ENCODE measurements around the gene RPS6KA2.

RPS6KA2 gene

DNA sequence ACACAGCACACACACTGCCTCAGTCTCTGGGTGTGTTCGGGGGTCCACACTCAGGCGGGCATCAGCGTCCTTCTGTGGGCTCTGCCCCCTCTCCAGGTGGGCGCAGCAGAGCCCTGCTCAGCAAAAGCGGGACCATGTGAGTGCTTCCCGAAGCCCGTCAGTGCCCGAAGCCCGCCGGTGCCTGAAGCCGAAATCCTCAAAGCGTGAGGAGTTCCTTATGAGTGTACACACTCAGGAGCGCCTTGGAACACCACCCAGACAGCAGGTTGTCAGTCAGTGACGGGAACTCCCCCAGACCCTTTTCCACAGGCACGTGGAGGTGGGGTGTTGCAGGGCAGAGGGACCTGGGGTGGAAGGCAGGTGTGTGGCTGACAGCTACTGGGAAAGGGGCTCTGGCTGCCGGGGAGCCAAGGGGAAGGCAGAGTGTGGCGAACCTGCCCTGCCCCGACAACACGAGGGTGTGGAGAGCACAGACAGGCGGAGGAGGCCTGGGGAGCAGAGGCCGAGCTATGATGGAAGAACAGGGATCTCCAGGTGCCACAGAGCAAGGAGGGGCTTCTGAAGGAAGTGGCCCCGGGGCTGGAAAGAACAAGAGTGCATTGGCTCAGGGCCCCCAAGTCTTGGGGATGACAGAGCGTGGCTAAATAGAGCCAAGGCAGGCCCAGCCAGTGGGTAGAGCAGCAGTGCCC is 128.2 kb downstream of the RPS6KA2 start:
- DNase-seq, result no peak
- H3K36me3 ChIP-seq, result no peaks in the 10 kb centered on the region; the same call in 1 of the 2 replicates
- H3K9me3 ChIP-seq (ENCODE audit: severe bottlenecking), result no peaks in the 10 kb centered on the region
- H3K4me3 ChIP-seq (ENCODE audit: low read depth, low read length), result no peak overlapping the region
- TF ChIP-seq, protein P1, sequence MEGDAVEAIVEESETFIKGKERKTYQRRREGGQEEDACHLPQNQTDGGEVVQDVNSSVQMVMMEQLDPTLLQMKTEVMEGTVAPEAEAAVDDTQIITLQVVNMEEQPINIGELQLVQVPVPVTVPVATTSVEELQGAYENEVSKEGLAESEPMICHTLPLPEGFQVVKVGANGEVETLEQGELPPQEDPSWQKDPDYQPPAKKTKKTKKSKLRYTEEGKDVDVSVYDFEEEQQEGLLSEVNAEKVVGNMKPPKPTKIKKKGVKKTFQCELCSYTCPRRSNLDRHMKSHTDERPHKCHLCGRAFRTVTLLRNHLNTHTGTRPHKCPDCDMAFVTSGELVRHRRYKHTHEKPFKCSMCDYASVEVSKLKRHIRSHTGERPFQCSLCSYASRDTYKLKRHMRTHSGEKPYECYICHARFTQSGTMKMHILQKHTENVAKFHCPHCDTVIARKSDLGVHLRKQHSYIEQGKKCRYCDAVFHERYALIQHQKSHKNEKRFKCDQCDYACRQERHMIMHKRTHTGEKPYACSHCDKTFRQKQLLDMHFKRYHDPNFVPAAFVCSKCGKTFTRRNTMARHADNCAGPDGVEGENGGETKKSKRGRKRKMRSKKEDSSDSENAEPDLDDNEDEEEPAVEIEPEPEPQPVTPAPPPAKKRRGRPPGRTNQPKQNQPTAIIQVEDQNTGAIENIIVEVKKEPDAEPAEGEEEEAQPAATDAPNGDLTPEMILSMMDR (IDR thresholded peaks at IDR 0.05; ENCODE audit: low read depth, low read length), result no peak
- H3K27me3 ChIP-seq (ENCODE audit: insufficient read depth, low read depth, severe bottlenecking), result no peaks in the 10 kb centered on the region
- no peak overlapping the region for H3K27ac ChIP-seq

DNA sequence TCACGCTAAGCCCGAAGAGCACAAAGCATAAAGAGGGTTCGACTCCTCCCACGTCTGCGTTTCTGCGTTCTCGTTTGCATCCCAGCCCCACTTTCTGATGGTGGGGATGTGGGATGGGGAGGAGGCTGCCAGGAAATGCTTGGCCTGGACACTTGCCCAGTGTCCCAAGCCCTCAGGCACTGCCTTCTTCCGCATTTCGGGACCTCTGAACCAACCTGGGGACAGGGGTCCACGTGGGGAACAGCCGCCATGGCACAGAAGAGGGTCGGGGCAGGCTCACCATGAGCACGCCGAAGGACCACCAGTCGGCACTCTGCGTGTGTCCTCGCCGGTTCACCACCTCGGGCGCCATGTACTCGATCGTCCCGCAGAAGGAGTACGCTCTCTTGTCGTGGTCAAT is 128.8 kb downstream of the RPS6KA2 start:
- TF ChIP-seq, protein P1 (IDR thresholded peaks at IDR 0.05; ENCODE audit: low read depth, low read length), result no peak
- no peaks in the 10 kb centered on the region for H3K9me3 ChIP-seq (ENCODE audit: severe bottlenecking)
- DNase-seq, result no peak
- no peak overlapping the region for H3K27ac ChIP-seq
- H3K4me3 ChIP-seq (ENCODE audit: low read depth, low read length), result no peak overlapping the region
- no peaks in the 10 kb centered on the region; the same call in 1 of the 2 replicates for H3K36me3 ChIP-seq
- H3K27me3 ChIP-seq (ENCODE audit: insufficient read depth, low read depth, severe bottlenecking), result no peaks in the 10 kb centered on the region

DNA sequence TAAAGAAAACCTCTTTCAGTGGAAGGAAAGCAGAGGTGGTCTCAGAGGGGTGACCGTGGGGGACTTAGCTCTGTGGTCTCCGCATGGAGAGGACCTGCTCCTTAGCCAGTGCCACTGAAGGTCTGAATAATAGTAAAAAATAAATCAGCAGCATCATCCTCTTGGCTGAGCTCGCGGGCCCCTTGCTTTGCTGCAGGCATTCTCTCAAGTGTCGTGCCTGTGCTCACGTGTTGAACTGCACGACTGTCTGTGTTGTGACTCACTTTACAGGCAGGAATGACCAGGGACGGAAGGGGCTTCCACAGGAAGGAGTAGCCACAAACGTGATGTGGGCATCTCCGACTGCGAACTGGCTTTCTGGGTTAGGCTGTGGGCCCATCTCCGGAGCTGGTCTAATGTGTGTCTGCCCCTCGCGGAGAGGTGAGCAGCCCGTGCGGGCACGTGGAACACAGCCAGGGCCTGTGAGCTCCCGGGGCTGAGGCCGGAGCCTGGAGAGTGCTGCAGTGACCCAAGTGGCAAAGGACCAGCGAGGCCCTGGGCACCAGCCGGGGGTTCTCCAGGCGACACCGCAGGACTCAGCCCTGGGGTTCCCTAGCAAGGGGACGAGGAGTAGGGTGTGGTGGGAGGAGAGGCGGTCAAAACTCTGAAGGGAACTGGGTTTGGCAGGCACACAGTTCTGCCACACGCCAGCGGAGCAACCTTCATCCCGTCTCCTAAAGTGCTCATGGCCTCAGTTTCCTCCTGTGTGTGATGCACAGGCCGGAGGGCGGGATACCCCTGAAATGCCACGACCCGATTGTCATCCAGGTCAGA is 129.8 kb downstream of the RPS6KA2 start:
- H3K27me3 ChIP-seq (ENCODE audit: insufficient read depth, low read depth, severe bottlenecking), result no peaks in the 10 kb centered on the region
- H3K36me3 ChIP-seq, result no peaks in the 10 kb centered on the region; the same call in 1 of the 2 replicates
- TF ChIP-seq, protein P1 (IDR thresholded peaks at IDR 0.05; ENCODE audit: low read depth, low read length), result no peak
- no peak overlapping the region for H3K4me3 ChIP-seq (ENCODE audit: low read depth, low read length)
- no peaks in the 10 kb centered on the region for H3K9me3 ChIP-seq (ENCODE audit: severe bottlenecking)
- no peak for DNase-seq
- H3K27ac ChIP-seq, result no peak overlapping the region

DNA sequence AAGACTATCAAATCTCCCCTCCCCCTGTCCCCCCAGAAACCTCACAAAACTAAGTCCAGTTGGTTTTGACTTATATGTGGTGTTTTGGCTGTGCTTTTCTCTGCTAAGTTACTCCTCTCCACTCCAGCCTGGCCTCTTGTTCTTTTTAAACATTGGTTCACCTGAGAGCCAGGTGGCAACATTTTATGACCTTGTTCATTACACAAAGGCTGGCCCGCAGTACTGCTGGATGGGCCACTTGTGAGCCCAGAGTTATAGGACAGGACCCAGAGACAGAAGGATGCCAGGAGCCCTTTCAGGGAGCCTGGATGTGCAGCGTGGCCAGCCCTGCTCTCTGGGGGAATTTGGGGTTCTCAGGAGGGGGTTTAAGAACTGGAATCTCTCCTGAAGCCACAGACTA is 130.6 kb downstream of the RPS6KA2 start:
- H3K36me3 ChIP-seq, result no peaks in the 10 kb centered on the region; the same call in 1 of the 2 replicates
- H3K27me3 ChIP-seq (ENCODE audit: insufficient read depth, low read depth, severe bottlenecking), result no peaks in the 10 kb centered on the region
- DNase-seq, result no peak
- TF ChIP-seq, protein P1 (IDR thresholded peaks at IDR 0.05; ENCODE audit: low read depth, low read length), result no peak
- no peak overlapping the region for H3K4me3 ChIP-seq (ENCODE audit: low read depth, low read length)
- no peaks in the 10 kb centered on the region for H3K9me3 ChIP-seq (ENCODE audit: severe bottlenecking)
- no peak overlapping the region for H3K27ac ChIP-seq

DNA sequence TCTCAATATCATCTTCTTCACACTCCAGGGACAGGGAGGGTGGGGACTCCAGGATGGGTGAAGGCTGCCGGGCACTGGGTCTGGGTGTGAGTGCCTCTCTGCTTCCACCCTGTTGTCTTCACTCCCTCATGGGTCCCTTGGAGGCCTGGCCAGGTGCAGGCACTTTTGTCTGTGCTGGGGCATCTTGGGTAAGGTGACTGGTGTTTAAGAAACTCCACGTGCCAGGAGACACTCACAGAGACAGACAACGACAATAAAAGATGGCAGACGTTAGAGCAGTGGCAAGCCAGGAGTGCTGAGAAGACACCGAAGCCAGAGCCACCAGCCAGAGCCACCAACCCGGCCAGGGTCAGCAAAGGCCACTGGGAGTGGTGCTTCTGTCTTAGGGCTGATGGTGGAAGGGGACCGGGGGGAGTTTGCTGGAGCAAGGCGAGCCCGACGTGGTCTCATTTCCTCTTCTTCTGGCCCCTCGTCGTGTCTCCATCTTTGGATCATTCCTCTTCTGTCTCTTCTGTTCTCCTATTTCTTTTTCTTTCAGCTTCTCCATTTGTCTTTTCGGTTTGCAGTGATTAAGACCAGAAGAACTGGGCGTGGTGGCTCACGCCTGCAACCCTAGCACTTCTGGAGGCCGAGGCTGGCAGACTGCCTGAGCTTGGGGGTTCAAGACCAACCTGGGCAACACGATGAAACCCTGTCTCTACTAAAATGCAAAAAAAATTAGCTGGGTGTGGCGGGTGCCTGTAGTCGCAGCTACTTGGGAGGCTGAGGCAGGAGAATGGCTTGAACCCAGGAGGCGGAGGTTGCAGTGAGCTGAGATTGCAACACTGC is 131.3 kb downstream of the RPS6KA2 start:
- Histone ChIP-seq H3K27ac (no peak overlapping the region), H3K27me3 (ENCODE audit: insufficient read depth, low read depth, severe bottlenecking) (no peaks in the 10 kb centered on the region), H3K4me3 (ENCODE audit: low read depth, low read length) (no peak overlapping the region), H3K9me3 (ENCODE audit: severe bottlenecking) (no peaks in the 10 kb centered on the region), H3K36me3 (no peaks in the 10 kb centered on the region; the same call in 1 of the 2 replicates)
- no peak for DNase-seq
- TF ChIP-seq, protein P1 (IDR thresholded peaks at IDR 0.05; ENCODE audit: low read depth, low read length), result no peak
